Stimulated activated naive CD4-positive, alpha-beta T cell treated with Interleukin-2 at 50 U/mL for 16 hours (primary cell): ENCODE data around the gene EGR2.

Experiments
- DNase-seq: peaks from one replicate; lab custom pipeline; 2025; lab: John Stamatoyannopoulos, UW

Gene EGR2

GRCh38 chr10:62816331-62817120 is at the start of gene EGR2:
Gene EGR2 (minus strand): TSS chr10:62816366. CDS start chr10:62816029, 337 bp downstream.
- DNase-seq, result peak; percentile 94

- DNase-seq, result no peak
Observed at GRCh38 chr10:62862447-62862846, 46.3 kb upstream of the EGR2 start.

GRCh38 chr10:62861507-62861906 is 45.3 kb upstream of the EGR2 start:
- DNase-seq, result no peak

- DNase-seq, result no peak
Observed at GRCh38 chr10:62860946-62861345, 44.8 kb upstream of the EGR2 start.

GRCh38 chr10:62858364-62858763 is 42.2 kb upstream of the EGR2 start:
- no peak for DNase-seq

GRCh38 chr10:62856021-62856420 is 39.9 kb upstream of the EGR2 start:
- no peak for DNase-seq

- DNase-seq, result peak; percentile 22
Observed at GRCh38 chr10:62853710-62854109, 37.5 kb upstream of the EGR2 start.

- no peak for DNase-seq
Observed at GRCh38 chr10:62852961-62853702, 37.0 kb upstream of the EGR2 start.

GRCh38 chr10:62851442-62851841 is 35.3 kb upstream of the EGR2 start:
- DNase-seq, result no peak

- no peak for DNase-seq
Observed at GRCh38 chr10:62850646-62851045, 34.5 kb upstream of the EGR2 start.

GRCh38 chr10:62847433-62847832 is 31.3 kb upstream of the EGR2 start:
- no peak for DNase-seq

GRCh38 chr10:62844280-62845011 is 28.3 kb upstream of the EGR2 start:
- no peak for DNase-seq

GRCh38 chr10:62843600-62843999 is 27.4 kb upstream of the EGR2 start:
- DNase-seq, result no peak

- no peak for DNase-seq
Observed at GRCh38 chr10:62842983-62843382, 26.8 kb upstream of the EGR2 start.

- DNase-seq, result no peak
Observed at GRCh38 chr10:62839590-62839989, 23.4 kb upstream of the EGR2 start.

- no peak for DNase-seq
Observed at GRCh38 chr10:62831346-62831745, 15.2 kb upstream of the EGR2 start.

GRCh38 chr10:62830679-62831078 is 14.5 kb upstream of the EGR2 start:
- no peak for DNase-seq

GRCh38 chr10:62829622-62830021 is 13.5 kb upstream of the EGR2 start:
- DNase-seq, result no peak

GRCh38 chr10:62826273-62826672 is 10.1 kb upstream of the EGR2 start:
- DNase-seq, result no peak

GRCh38 chr10:62820586-62820985 is 4.4 kb upstream of the EGR2 start:
- no peak for DNase-seq

GRCh38 chr10:62819141-62819920 is 3.2 kb upstream of the EGR2 start:
- no peak for DNase-seq

- peak; percentile 59 for DNase-seq
Observed at GRCh38 chr10:62818426-62819011, 2.4 kb upstream of the EGR2 start.
